Spleen (tissue), 11 donors: ENCODE data around the gene FKBP9. TPM values are rescaled to one million over a fixed set of nuclear protein-coding genes. Genes with fewer than 3 reads are reported as not detected.
"Not testable (repeated sequence)": the region's sequence is repeated elsewhere in the genome, so short reads cannot be mapped to it uniquely, and the experiment has no call there.

ENCODE experiments used
- DNase-seq: peaks from one replicate; pipeline ENCODE4 v3.0.0-alpha.2; 2020
- H3K27ac ChIP-seq, 8 donors: fragments of 200-600 bp; sonication (generic) in 7 of 8; 1 replicate in 4 of 8; 2 replicates in 4 of 8; pipeline versions ENCODE4 v1.5.0 to v1.8.0; 2016 to 2021; ENCODE audit warnings: inconsistent platforms in 4 of 8, mild to moderate bottlenecking in 4 of 8, moderate library complexity in 1 of 8
- H3K27me3 ChIP-seq, 7 donors: fragments of 200-600 bp; sonication (generic) in 6 of 7; replicated peaks in 1 of 7; 1 replicate in 4 of 7; 2 replicates in 3 of 7; pipeline versions ENCODE4 v1.5.0 to v1.8.0; 2016 to 2021; ENCODE audit warnings: inconsistent platforms in 3 of 7, mild to moderate bottlenecking in 1 of 7
- H3K36me3 ChIP-seq, 6 donors: fragments of 200-600 bp; sonication (generic) in 5 of 6; 1 replicate in 4 of 6; 2 replicates in 2 of 6; pipeline versions ENCODE4 v1.5.0 to v1.8.0; 2016 to 2021; ENCODE audit warnings: inconsistent platforms in 2 of 6
- H3K4me1 ChIP-seq, 6 donors: fragments of 200-600 bp; sonication (generic) in 5 of 6; 1 replicate in 3 of 6; 2 replicates in 3 of 6; pipeline versions ENCODE4 v1.5.0 to v1.8.0; 2016 to 2021; ENCODE audit warnings: inconsistent platforms in 3 of 6
- H3K4me3 ChIP-seq, 8 donors: fragments of 200-600 bp; sonication (generic) in 7 of 8; 1 replicate in 4 of 8; 2 replicates in 4 of 8; pipeline versions ENCODE4 v1.5.0 to v1.8.0; 2016 to 2021; ENCODE audit warnings: inconsistent platforms in 4 of 8, mild to moderate bottlenecking in 4 of 8, moderate library complexity in 2 of 8
- H3K9me3 ChIP-seq, 8 donors: fragments of 200-600 bp; sonication (generic) in 7 of 8; 1 replicate in 4 of 8; 2 replicates in 4 of 8; pipeline versions ENCODE4 v1.5.0 to v1.8.0; 2016 to 2021; ENCODE audit warnings: inconsistent platforms in 4 of 8
- CTCF ChIP-seq, 11 experiments: fragments of 200-600 bp in 7 of 11; fragments of 450-650 bp in 4 of 11; sonication (generic) in 4 of 11; IDR thresholded peaks in 8 of 11; conservative IDR thresholded peaks in 3 of 11; 1 replicate in 7 of 11; 2 replicates in 4 of 11; pipeline versions ENCODE4 v1.4.0 to v1.8.0; 2016 to 2021; ENCODE audit warnings: antibody characterized with exemption in 11 of 11, inconsistent platforms in 4 of 11, mild to moderate bottlenecking in 1 of 11
- POLR2A ChIP-seq, 3 donors: fragments of 450-650 bp; IDR thresholded peaks; one replicate each; pipeline ENCODE4 v1.5.1; 2017; ENCODE audit warnings: antibody characterized with exemption in 3 of 3, mild to moderate bottlenecking in 1 of 3
- POLR2AphosphoS5 ChIP-seq, 3 donors: sonication (generic); formaldehyde crosslinking; IDR thresholded peaks; one replicate each; pipeline ENCODE4 v1.5.1; 2017; ENCODE audit warnings: antibody characterized with exemption in 3 of 3
- WGBS, 5 donors: extraction: QIAGEN DNeasy Blood & Tissue Kit in 3 of 5; methylation state at CpG; one replicate each; pipeline versions ENCODE4 v1.1.5 to v1.1.7; 2013 to 2018; 5-methylcytosine and 5-hydroxymethylcytosine counted together
- intact Hi-C: fragments of 100-400 bp; cut with DNase I; formaldehyde crosslinking; loops from one replicate; pipeline ENCODE4 v1.15.0; 2023; ENCODE audit warnings: low total_unique reads
- polyA plus RNA-seq, 3 donors: library from polyadenylated mRNA; stranded (reverse); fragments of 200-250 nt; gene quantifications; one replicate each; pipeline ENCODE4 v1.2.1, GENCODE V29; 2013
- total RNA-seq, 7 donors: library from RNA; depleted of rRNA in 3 of 7; stranded (reverse); fragments of >200 nt in 3 of 7; fragmentation: NEBNext Ultra II Directional in 4 of 7; extraction: Animal tissue kit (Norgen Biotek cat#: 25700) in 4 of 7; gene quantifications; one replicate each; pipeline versions ENCODE4 v1.1.0 to v1.2.1, GENCODE V29; 2016 to 2021
- donor health status: healthy with polysubstance abuse.
- donor health status: DM: no; HTN: no; CAD: no; lungs with moderate emphysema.
- donor health status: DM: no; HTN: no; CAD: no.
- donor health status: Bipolar disorder and iron deficiency.
- donor health status: healthy.
- donor health status: DM: no; HTN: no; CAD: no.
- donor health status: DM: yes; HTN: yes; CAD: no.

The FKBP9 gene
- total and polyA plus RNA-seq, 10 donors = 3.7 to 83.1 (median 54.4) TPM

GRCh38 chr7:32915041-32915536, 42.2 kb upstream of the FKBP9 start:
- DNase-seq = no peak
- intact Hi-C loops = no loop called here
- 93 to 96% (median 94%) methylated on average over 5 of the region's 5 CpGs for WGBS, 5 donors
- no peaks in the 10 kb centered on the region for H3K4me1 ChIP-seq
- TF ChIP-seq POLR2A (IDR thresholded peaks at IDR 0.05) (no peak), POLR2AphosphoS5 (IDR thresholded peaks at IDR 0.05) (no peak), CTCF (IDR thresholded peaks at IDR 0.05 in 8 of 11, conservative IDR thresholded peaks at IDR 0.05 in 3 of 11) (no peak)
- no peaks in the 10 kb centered on the region for H3K9me3 ChIP-seq
- H3K27me3 ChIP-seq = no peaks in the 10 kb centered on the region
- H3K4me3 ChIP-seq = no peak overlapping the region
- H3K27ac ChIP-seq = no peak overlapping the region
- peaks cover 0 to 62% (median 27%) of the 10 kb centered on the region in 6 donors for H3K36me3 ChIP-seq

GRCh38 chr7:32916006-32916405, 41.2 kb upstream of the FKBP9 start:
- Histone ChIP-seq H3K9me3 (no peaks in the 10 kb centered on the region), H3K27me3 (no peaks in the 10 kb centered on the region), H3K36me3 (peaks cover 0 to 71% (median 31%) of the 10 kb centered on the region in 6 donors), H3K27ac (no peak overlapping the region), H3K4me3 (no peak overlapping the region), H3K4me1 (no peaks in the 10 kb centered on the region)
- no peak for TF ChIP-seq POLR2AphosphoS5 (IDR thresholded peaks at IDR 0.05)
- no peak for TF ChIP-seq CTCF (IDR thresholded peaks at IDR 0.05 in 8 of 11, conservative IDR thresholded peaks at IDR 0.05 in 3 of 11)
- TF ChIP-seq POLR2A (IDR thresholded peaks at IDR 0.05) = no peak
- WGBS, 5 donors = 91 to 95% (median 93%) methylated on average over 3 of the region's 3 CpGs
- DNase-seq = no peak
- intact Hi-C loops = no loop called here

- H3K27me3 ChIP-seq, H3K4me3 ChIP-seq, H3K9me3 ChIP-seq, H3K4me1 ChIP-seq, DNase-seq, H3K27ac ChIP-seq, intact Hi-C loops: not testable (repeated sequence)
- 88 to 100% (median 94%) methylated on average over 3 to 5 of the region's 7 CpGs for WGBS, 5 donors
- peaks cover 0 to 79% (median 32%) of the 10 kb centered on the region in 6 donors for H3K36me3 ChIP-seq
These were observed 40.2 kb upstream of the FKBP9 start for GRCh38 chr7:32916994-32917393.

GRCh38 chr7:32921896-32922295, 35.3 kb upstream of the FKBP9 start:
- no peaks in the 10 kb centered on the region for H3K27me3 ChIP-seq
- H3K27ac ChIP-seq = no peak overlapping the region
- intact Hi-C loops = no loop called here
- no peak for TF ChIP-seq POLR2AphosphoS5 (IDR thresholded peaks at IDR 0.05)
- TF ChIP-seq POLR2A (IDR thresholded peaks at IDR 0.05) = no peak
- TF ChIP-seq CTCF (IDR thresholded peaks at IDR 0.05 in 8 of 11, conservative IDR thresholded peaks at IDR 0.05 in 3 of 11) = no peak
- no peaks in the 10 kb centered on the region for H3K4me1 ChIP-seq
- H3K4me3 ChIP-seq = no peak overlapping the region
- WGBS, 5 donors = 41 to 62% (median 51%) methylated on average over 2 of the region's 2 CpGs
- H3K36me3 ChIP-seq = peaks cover 0 to 76% (median 27%) of the 10 kb centered on the region in 6 donors
- no peak for DNase-seq
- no peaks in the 10 kb centered on the region for H3K9me3 ChIP-seq
